ENCODE measurements around the gene NNT. TPM values are rescaled to one million over a fixed set of nuclear protein-coding genes. Genes with fewer than 3 reads are reported as not detected.
"Not testable (repeated sequence)": the region's sequence is repeated elsewhere in the genome, so short reads cannot be mapped to it uniquely, and the experiment has no call there.

NNT gene
- total RNA-seq, result 44.9 and 54.2 TPM in 2 replicates

DNA sequence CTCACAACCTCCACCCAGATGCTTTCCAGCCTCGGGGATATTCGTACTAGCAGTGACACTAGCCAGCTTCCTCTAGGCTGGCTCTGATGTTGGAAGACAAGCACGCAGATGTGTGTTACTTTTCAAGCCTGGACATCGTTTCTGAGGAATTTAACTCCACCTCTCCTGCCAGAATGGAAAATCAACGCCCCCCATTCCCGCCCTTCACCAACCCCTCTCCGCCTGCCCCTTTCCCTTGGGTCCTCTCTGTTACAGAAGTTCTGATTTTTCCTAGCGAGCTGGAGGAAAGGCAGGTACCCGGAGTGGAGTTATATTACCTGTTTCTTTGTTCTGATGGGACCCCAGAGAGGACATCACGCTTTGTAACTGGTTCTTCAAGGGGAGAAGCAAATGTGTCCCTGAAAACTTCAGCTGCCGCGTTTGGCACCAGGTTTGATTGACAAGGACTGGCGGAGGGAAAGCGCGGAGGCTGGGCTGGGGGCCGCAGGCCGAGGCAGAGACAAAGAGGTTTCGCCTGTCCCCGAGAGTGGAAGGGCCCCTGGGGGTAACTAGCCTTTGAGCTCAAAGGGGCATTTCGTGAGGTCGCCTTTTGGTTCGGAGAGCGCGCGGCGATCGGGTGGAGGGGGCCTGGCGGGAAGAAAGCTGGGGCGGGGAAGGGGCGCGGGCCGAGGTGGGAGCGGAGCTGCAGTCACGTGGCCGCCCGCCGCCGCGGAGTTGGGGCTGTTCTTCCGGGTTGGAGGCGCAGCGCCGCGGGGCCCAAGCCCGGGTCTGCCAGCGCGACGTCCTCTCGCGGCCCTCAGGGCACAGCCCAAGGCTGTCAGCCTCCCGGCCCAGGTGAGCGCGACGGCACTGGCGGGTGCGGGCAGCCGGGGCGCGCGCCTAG, at the start of gene NNT:
Gene NNT (plus strand): TSS at position 720 of the 883 bp plus-strand sequence. CDS start 6,016 bp downstream, outside the sequence.
- no peak for DNase-seq (ENCODE audit: extremely low read depth, low read depth, low spot score)

DNA sequence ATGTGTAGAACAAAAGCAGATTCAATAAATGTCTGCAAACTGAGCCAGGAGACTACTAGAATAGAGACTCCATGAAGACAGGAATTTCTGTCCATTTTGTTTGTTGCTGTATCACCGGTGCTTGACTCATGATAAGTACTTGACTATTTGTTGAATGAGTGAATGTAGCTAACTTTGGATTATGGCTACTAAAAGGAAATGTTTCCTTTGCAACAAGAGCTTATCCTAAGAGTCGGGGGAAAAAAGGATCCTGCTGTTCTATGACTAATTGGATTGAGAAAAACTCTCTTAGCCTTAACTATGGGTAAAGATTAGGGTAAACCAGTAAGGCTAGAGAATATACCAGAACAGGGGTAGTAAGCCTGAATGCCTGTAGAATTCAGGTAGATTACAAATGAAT, 49.6 kb upstream of the NNT start:
- DNase-seq (ENCODE audit: extremely low read depth, low read depth, low spot score), result no peak

DNA sequence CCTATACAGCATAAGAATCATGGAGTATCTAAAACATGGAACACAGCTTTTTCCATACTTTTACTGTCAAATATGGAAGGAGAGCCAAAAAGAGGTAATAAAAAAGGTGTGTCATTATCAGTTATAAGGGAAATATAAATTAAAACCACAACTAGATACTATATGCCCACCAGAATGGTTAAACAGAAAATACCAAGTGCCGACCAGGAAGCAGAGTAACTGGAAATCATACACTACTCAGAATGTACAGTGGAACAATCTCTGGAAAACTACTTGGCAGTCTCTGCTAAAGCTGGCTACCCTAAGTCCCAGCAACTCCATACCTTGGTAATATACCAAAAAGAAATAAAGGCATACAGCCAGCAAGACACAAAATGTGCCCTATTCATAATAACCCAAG, 48.5 kb upstream of the NNT start:
- DNase-seq (ENCODE audit: extremely low read depth, low read depth, low spot score), result no peak

DNA sequence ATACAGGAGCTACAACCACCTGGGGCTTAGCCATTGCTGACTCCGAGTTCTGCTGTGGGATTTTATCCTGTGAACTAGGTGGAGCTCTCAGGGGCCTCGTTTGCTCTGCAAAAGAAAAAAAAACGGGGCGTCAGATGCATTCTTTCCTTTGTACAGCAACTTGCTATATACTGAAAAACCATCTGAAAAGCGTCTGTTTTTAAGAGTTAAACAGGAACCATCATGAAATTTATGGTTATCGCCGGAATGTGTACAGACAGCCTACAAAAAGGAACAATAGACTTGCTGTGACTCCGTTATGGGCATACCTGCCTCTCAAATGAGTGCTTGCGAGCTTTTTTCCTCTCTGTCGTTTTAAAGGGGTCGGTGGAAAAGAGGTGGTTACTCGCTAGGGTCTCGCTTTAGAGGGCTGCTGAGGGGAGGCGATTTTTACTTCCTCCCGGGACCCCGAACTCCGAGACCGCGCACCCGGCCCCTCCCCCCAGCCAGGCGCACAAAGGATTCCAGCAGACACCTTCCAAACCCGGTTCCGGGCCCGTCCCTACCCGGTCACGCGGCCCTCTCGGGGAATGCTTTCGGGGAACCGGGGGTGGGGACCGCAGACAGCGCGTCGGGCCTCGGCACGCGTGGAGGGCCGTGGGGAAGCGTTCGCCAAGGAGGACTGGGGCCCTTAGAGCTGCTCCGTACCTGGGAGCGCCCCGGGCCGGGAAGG, 46.9 kb upstream of the NNT start:
- no peak for DNase-seq (ENCODE audit: extremely low read depth, low read depth, low spot score)

DNA sequence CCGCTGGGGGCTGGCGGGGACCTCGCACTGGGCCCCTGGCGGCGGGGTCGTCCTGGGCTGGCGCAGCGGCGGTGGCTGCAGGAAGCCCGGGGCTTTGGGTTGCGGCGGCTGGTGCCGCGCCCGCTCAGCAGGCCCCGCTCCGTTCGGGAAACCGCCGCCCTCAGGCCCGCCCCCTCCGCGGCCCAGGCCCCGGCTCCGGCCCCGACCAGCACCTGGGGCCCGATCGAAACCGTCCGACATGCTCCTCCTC, 46.4 kb upstream of the NNT start:
- DNase-seq (ENCODE audit: extremely low read depth, low read depth, low spot score), result not testable (repeated sequence)

DNA sequence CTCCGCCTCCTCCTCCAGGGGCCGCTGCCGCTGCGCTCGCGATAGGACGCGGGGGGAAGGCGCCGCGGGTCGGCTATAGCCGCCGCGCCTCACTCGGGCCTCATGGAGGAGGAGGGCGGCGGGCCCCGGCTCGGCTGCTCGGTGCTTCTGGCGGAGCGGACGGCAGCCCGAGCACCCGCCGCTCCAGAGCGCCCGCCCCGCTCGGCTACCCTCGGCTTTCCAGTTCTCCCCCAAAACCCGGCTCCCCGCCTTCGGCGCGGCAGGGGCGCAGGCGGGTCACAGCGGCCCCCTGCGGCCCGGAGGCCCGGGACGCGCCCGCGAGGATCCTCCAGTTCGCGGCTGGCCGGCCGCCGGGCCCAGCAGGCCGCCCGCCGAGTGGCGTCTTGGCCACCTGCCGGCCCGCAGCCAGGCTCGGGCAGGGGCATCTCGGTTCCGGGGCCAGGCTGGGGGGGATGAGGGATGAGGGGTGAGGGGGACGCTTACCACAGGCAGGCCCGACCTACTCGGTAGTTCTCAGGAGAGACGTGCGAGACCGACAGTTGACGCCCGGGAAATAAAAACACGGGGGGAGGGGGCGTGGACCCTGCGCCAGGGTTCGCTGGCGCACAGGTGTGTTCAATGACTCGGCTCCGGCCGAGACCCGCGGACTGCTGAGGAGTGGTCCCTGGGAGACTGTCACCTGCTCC, 46.0 kb upstream of the NNT start, which contains the start of gene PAIP1:
Gene PAIP1 (minus strand): TSS at position 221 of the 686 bp plus-strand sequence. CDS start 231 bp downstream, outside the sequence.
- DNase-seq (ENCODE audit: extremely low read depth, low read depth, low spot score), result no peak

DNA sequence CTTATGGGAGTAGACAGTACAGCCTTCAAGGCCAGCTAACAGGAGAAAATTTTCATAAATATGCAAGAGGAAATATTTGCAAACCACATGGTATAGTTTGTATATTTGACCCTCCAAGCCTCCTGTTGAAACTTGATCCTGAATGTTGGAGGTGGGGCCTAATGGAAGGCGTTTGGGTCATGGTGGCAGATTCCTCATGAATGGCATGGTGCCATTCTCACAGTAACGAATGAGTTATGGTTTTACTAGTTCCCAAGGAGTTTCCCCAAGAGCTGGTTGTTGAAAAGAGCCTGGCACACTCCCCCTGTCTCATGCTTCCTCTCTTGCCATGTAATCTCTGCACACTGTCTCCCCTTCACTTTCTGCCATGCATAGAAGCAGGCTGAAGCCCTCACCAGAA, 42.9 kb upstream of the NNT start:
- DNase-seq (ENCODE audit: extremely low read depth, low read depth, low spot score), result no peak

DNA sequence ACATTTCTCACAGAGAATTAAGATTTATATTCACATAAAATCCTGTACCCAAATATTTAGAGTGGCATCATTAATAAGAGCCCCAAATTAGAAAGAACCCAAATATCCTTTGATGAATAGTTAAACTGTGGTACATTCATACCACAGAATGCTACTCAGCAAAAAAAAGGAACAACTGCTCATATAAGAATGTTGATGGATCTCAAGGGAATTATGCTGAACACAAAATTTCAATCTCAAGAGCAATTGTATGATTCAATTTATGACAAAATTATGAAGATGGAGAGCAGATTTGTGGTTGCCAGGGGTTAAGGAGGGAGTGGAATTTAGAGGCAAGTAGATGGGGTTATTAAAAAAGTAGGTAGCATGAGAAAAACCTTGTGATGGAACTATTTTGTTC, 41.6 kb upstream of the NNT start:
- no peak for DNase-seq (ENCODE audit: extremely low read depth, low read depth, low spot score)

DNA sequence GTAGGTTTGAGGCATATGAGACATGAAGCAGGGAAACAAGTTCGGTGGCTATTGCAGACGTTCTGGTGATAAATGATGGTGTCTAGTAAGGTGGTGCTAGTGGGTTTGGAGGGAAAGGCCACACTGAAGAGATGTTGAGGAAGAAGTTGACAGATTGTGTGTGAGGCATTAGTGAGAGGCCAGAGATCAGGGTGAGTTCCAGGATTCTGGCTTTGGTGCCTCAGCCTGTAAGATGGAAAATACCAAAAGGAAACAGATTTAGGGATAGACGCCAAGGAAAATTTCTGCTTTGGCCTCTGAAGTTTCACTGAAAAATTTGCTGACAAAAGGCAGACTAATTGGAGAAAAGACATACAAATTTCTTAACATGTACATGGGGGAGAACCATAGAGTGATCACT, 39.7 kb upstream of the NNT start:
- DNase-seq (ENCODE audit: extremely low read depth, low read depth, low spot score), result no peak

DNA sequence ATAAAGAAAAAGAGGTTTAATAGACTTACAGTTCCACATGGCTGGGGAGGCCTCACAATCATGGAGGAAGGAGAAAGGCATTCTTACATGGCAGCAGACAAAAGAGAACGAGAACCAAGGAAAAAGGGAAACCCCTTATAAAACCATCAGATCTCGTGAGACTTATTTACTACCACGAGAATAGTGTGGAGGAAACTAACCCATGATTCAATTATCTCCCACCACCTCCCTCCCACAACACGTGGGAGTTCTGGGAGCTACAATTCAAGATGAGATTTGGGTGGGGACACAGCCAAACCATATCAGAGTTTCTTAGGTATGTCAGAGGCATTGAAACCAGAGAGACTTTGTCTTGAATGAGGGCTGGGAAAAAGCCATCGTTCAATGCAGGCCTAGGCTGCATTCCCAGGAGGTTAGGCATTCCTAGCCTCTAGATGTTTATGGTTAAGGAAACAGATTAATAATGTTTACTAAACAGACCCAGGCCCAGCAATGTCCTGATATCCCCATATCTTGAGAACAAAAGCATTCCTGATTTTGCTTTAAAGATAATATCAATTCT, 38.6 kb upstream of the NNT start:
- no peak for DNase-seq (ENCODE audit: extremely low read depth, low read depth, low spot score)

DNA sequence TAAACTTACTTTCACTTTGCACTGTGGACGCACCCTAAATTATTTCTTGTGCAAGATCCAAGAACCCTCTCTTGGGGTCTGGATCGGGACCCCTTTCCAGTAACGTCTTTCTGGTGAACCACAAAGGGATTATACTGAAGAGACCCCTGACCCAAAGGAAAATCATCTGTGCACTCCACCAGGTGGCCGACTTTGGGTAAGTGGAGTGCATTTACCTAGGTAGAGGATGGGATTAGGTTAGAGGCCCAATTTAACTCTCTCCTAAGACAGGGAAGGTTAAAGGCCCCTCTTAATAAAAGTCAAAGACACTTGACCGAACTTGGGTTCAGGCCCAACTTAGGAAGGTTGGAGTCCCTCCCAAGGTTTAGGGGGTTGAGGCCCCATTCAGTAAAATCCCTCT, 37.9 kb upstream of the NNT start:
- DNase-seq (ENCODE audit: extremely low read depth, low read depth, low spot score), result no peak

DNA sequence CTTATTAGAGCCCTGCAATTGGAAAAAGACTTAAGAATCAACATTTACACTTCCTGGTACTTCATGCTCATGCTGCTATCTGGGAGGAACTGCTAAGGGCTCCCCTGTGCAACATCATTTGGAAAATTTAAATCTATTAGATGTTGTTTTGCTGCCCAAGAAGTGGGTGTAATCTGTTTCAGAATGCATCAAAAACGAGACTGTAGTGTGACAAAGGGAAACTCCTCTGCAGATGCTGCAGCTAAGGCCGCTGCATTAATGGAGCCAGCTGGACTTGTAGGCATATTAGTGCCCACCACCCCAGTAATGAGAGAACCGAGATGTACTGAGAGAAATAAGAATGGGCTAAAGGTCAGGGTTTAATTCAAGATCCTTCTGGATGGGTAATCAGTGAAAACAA, 35.0 kb upstream of the NNT start:
- no peak for DNase-seq (ENCODE audit: extremely low read depth, low read depth, low spot score)

DNA sequence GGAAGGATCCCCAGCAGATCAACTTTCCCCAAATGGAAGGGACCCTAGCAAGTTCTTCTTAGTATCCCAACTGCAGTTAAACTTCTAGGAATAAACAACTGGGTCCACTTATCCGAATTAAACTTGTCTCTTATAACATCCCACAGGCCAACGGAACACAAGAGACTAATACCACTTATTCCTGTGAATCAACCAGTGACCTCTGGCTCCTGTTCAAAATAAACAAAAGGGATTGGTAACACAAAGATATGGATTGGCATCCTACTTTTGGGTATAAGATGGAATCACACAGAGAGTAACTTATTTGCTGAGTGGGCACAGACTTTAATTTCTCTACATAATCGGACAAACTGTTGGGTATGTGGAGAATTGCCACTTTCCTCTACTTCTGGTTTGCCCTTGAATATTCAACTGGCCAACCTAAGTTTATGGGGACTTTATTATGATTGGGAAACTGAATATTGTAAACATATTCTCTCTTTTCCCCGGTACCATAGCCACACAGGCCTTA, 33.7 kb upstream of the NNT start:
- no peak for DNase-seq (ENCODE audit: extremely low read depth, low read depth, low spot score)

DNA sequence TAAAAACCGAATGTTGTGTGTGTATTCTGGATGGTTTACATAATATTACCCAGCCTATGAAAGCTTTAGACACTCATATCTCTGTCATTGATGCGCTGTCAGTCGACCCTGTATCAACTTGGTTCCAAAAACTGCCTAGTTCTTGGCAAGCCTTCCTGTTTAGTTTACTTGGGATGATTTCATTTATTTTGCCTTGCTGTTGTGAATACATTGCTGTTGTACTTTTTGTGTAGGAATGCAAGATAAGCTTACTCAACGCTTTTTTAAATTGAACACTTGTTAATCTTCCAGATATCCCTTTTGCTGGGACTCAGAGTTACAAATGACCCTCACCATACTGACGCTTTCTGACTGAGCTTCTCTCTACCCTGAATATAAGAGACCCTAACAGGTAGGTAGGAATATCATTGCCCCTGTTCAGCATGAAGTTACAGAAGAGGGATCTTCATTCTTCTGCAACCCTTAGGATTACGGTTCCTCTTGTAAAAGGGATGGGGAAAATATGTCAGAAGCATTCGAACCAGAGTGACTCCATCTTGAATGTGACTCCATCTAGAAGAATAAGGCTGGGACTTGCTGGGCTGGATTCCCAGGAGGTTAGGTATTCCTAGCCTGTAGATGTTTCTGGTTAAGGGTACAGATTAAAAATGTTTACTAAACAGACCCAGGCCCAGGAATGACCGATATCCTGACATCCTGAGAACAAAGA, 32.4 kb upstream of the NNT start:
- no peak for DNase-seq (ENCODE audit: extremely low read depth, low read depth, low spot score)

DNA sequence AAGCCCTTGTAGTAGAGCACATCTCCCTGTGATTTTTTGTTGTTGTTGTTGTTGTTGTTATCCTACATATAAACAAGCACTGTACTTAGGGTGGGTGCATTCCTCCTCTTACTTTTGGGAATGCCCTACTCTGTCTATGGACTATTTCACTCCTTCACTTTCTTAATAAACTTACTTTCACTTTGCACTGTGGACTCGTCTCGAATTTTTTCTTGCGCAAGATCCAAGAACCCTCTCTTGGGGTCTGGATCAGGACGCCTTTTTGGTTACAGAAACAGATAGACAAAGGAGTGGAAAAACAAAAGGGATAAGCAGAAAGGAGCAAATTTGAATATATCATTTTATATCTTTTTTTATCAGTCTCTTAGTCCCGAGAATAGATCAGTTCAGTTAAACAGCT, 31.7 kb upstream of the NNT start:
- no peak for DNase-seq (ENCODE audit: extremely low read depth, low read depth, low spot score)

DNA sequence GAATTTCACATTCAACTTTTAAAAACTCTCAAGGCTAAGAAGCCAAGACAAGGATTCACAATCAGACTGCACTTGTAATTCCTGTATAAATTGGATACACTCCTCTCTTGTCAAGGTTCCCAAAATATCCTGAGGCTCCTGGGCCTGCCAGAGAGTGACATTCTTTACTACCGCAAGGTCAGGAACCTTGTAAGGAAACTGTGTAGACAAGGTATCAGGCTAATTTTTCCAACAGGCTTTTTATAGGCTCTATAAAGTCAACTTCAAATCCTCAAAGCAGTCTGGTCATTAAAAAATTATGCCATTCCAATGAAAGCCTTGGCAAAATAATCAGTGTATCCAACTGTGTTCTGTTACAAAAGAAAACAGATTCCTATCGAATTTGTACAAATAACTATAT, 30.6 kb upstream of the NNT start:
- DNase-seq (ENCODE audit: extremely low read depth, low read depth, low spot score), result no peak

DNA sequence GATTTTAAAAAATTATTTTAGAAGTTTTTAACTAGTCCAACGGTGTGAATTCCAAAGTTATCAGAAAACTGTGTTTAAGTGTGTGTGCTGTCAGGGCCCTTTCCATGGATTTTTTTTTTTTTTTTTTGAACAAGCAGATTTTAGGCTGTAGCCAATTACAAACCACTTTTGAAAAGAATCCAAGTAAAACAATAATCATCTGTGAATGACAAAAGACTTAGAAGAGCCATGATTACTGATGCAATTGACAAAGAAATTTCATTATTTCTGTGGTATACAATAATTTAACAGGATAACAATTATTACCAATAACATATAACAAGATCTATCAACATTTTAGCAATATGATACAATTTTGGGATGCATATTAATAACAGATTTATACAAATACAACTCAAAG, 29.9 kb upstream of the NNT start:
- no peak for DNase-seq (ENCODE audit: extremely low read depth, low read depth, low spot score)

DNA sequence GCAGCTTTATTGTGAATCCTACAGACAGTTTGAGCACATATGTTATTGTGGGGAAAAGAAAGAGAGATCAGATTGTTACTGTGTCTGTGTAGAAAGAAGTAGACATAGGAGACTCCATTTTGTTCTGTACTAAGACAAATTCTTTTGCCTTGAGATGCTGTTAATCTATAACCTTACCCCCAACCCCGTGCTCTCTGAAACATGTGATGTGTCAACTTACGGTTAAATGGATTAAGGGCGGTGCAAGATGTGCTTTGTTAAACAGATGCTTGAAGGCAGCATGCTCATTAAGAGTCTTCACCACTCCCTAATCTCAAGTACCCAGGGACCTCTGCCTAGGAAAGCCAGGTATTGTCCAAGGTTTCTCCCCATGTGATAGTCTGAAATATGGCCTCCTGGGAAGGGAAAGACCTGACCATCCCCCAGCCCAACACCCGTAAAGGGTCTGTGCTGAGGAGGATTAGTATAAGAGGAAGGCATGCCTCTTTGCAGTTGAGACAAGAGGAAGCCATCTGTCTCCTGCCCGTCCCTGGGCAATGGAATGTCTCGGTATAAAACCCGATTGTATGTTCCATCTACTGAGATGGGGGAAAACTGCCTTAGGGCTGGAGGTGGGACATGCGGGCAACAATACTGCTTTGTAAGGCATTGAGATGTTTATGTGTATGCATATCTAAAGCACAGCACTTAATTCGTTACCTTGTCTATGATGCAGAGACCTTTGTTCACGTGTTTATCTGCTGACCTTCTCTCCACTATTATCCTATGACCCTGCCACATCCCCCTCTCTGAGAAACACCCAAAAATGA, 22.4 kb upstream of the NNT start:
- DNase-seq (ENCODE audit: extremely low read depth, low read depth, low spot score), result not testable (repeated sequence)

DNA sequence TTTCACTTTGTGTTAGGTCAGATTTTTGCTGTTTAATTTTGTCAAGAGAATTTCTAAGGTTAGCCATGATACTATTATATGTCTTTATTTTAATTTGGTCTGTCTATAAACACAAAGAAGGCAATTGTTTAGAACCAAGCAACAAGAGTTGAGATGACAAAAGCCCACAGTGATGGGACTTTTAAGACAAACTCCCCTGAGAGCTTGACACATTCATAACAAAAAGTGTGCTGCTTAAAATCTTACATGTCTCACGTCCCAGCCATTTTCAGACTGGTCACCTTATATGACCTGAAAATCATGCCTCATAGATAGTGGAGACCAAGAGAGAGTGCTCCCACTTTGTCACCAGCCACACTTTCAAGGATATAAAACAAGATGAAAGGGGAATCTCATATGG, 21.6 kb upstream of the NNT start:
- DNase-seq (ENCODE audit: extremely low read depth, low read depth, low spot score), result no peak

Data from glomerular endothelial cell (primary cell).